Prostate gland (tissue), 2 donors: ENCODE measurements around the gene SSH2. TPM values are rescaled to one million over a fixed set of nuclear protein-coding genes. Genes with fewer than 3 reads are reported as not detected.
"Not testable (repeated sequence)": the region's sequence is repeated elsewhere in the genome, so short reads cannot be mapped to it uniquely, and the experiment has no call there.

Experiments used
- DNase-seq: peaks from one replicate; pipeline ENCODE4 v3.0.0-alpha.2; 2019; ENCODE audit warnings: low spot score
- H3K27ac ChIP-seq, 2 donors: fragments of 200-600 bp; sonication (generic); 2 replicates each; pipeline ENCODE4 v1.5.1; 2017 to 2019
- H3K27me3 ChIP-seq: fragments of 200-600 bp; sonication (generic); replicated peaks from 2 replicates; pipeline ENCODE4 v1.5.1; 2019; ENCODE audit not compliant: insufficient read depth
- H3K36me3 ChIP-seq, 2 donors: fragments of 200-600 bp; sonication (generic); 1 replicate in 1 of 2; 2 replicates in 1 of 2; pipeline versions ENCODE4 v1.5.1 to v1.8.1; 2017 to 2019
- H3K4me1 ChIP-seq: fragments of 200-600 bp; sonication (generic); replicated peaks from 2 replicates; pipeline ENCODE4 v1.5.1; 2019
- H3K4me3 ChIP-seq, 2 donors: fragments of 200-600 bp; sonication (generic); 2 replicates each; pipeline ENCODE4 v1.5.1; 2017 to 2019
- H3K9me3 ChIP-seq: fragments of 200-600 bp; sonication (generic); 2 replicates; pipeline ENCODE4 v1.5.1; 2017
- CTCF ChIP-seq, 4 experiments: fragments of 200-600 bp in 2 of 4; fragments of 450-650 bp in 2 of 4; sonication (generic) in 2 of 4; IDR thresholded peaks; 1 replicate in 3 of 4; 2 replicates in 1 of 4; pipeline ENCODE4 v1.5.1; 2016 to 2019; ENCODE audit warnings: antibody characterized with exemption in 4 of 4, mild to moderate bottlenecking in 2 of 4, moderate library complexity in 2 of 4
- POLR2A ChIP-seq: fragments of 450-650 bp; IDR thresholded peaks from one replicate; pipeline ENCODE4 v1.6.1; 2016; ENCODE audit warnings: antibody characterized with exemption, mild to moderate bottlenecking
- POLR2AphosphoS5 ChIP-seq: sonication (generic); formaldehyde crosslinking; IDR thresholded peaks from one replicate; pipeline ENCODE4 v1.6.1; 2017; ENCODE audit warnings: antibody characterized with exemption
- WGBS: methylation state at CpG from one replicate; pipeline ENCODE4 v1.1.5; 2018; 5-methylcytosine and 5-hydroxymethylcytosine counted together
- intact Hi-C: fragments of 100-400 bp; cut with DNase I; formaldehyde crosslinking; loops from one replicate; pipeline ENCODE4 v1.14.2; 2022
- total RNA-seq, 2 donors: library from RNA; depleted of rRNA; stranded (reverse); fragments of >200 nt; gene quantifications; one replicate each; pipeline ENCODE4 v1.1.0, GENCODE V29; 2016

SSH2 gene
- total RNA-seq, 2 donors from 2014 or later = 10.1 to 27.5 TPM

- H3K36me3 ChIP-seq = no peaks in the 10 kb centered on the region
- H3K27me3 ChIP-seq = no peaks in the 10 kb centered on the region
- DNase-seq = no peak
- H3K27ac ChIP-seq = no peak overlapping the region
- TF ChIP-seq CTCF (IDR thresholded peaks at IDR 0.05) (peak in 2 of 4 experiments; percentile 11 to 27), POLR2A (no peak)
- H3K4me1 ChIP-seq = no peaks in the 10 kb centered on the region
- 66% methylated on average over 2 of the region's 2 CpGs for WGBS
- no peak overlapping the region for H3K4me3 ChIP-seq
- intact Hi-C loops = no loop called here
- no peaks in the 10 kb centered on the region for H3K9me3 ChIP-seq
These were observed 62.3 kb downstream of the SSH2 start for GRCh38 chr17:29867643-29868181.

GRCh38 chr17:29866746-29867404 is 63.2 kb downstream of the SSH2 start:
- intact Hi-C loops = no loop called here
- 84% methylated on average over 5 of the region's 5 CpGs for WGBS
- DNase-seq = no peak
- H3K27ac ChIP-seq = no peak overlapping the region
- H3K4me3 ChIP-seq = no peak overlapping the region
- H3K27me3 ChIP-seq = no peaks in the 10 kb centered on the region
- no peaks in the 10 kb centered on the region for H3K4me1 ChIP-seq
- H3K9me3 ChIP-seq = no peaks in the 10 kb centered on the region
- no peaks in the 10 kb centered on the region for H3K36me3 ChIP-seq
- TF ChIP-seq CTCF (IDR thresholded peaks at IDR 0.05) (no peak), POLR2A (no peak), POLR2AphosphoS5 (no peak)

DNA sequence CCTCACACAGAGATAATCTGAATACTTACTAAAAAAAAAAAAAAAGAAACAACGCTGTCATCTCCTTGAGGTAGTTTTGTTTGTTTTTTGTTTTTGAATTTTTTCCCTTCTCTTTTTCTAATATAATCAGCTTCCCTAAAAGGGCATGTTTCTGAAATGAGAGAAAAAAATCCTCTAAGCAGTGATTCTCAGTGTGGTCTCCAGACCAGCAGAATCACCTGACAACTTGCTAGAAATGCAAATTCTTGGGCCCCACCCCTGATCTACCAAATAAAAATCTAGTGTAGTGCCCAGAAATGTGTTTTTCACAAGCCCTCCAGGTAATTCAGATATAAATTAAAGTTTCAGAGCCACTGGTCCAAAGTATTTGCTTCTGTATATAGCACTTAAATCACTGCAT is 65.4 kb downstream of the SSH2 start:
- H3K4me1 ChIP-seq = no peaks in the 10 kb centered on the region
- H3K4me3 ChIP-seq = no peak overlapping the region
- no peaks in the 10 kb centered on the region for H3K36me3 ChIP-seq
- DNase-seq = no peak
- H3K27me3 ChIP-seq = no peaks in the 10 kb centered on the region
- intact Hi-C loops = no loop called here
- no peaks in the 10 kb centered on the region for H3K9me3 ChIP-seq
- no peak overlapping the region for H3K27ac ChIP-seq
- WGBS = 84% methylated on average over 1 of the region's 1 CpG
- TF ChIP-seq POLR2AphosphoS5 (no peak), CTCF (IDR thresholded peaks at IDR 0.05) (no peak), POLR2A (no peak)

GRCh38 chr17:29864123-29864522 is 65.9 kb downstream of the SSH2 start:
- H3K27ac ChIP-seq, H3K4me1 ChIP-seq, H3K36me3 ChIP-seq, H3K4me3 ChIP-seq, intact Hi-C loops, H3K9me3 ChIP-seq, H3K27me3 ChIP-seq, DNase-seq: not testable (repeated sequence)
- 96% methylated on average over 4 of the region's 4 CpGs for WGBS

DNA sequence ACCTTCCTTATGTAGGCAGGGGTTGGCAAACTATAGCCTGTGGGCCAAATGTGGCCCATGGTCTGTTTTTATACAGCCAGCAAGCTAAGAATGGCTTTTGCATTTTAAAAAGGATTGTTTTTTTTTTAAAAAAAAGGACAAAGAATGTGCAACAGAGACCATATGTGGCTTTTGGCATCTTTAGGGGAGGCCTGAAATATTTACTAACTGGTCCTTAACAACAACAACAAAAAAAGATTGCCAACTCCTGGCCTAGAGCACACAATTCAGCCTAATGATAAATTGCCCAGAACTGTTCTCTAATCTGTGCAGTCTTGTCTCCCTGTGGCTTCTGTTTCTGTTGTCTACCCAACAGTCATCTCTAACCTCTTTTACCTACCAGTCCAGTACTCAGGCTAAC is 67.1 kb downstream of the SSH2 start:
- TF ChIP-seq POLR2A (no peak), CTCF (IDR thresholded peaks at IDR 0.05) (no peak), POLR2AphosphoS5 (no peak)
- Histone ChIP-seq H3K4me3 (no peak overlapping the region), H3K27ac (no peak overlapping the region), H3K27me3 (no peaks in the 10 kb centered on the region), H3K36me3 (no peaks in the 10 kb centered on the region), H3K4me1 (no peaks in the 10 kb centered on the region), H3K9me3 (no peaks in the 10 kb centered on the region)
- intact Hi-C loops = no loop called here
- DNase-seq = no peak
